ENCODE results near the gene KLHL24.
"Not testable (repeated sequence)": the region's sequence is repeated elsewhere in the genome, so short reads cannot be mapped to it uniquely, and the experiment has no call there.

KLHL24 gene

DNA sequence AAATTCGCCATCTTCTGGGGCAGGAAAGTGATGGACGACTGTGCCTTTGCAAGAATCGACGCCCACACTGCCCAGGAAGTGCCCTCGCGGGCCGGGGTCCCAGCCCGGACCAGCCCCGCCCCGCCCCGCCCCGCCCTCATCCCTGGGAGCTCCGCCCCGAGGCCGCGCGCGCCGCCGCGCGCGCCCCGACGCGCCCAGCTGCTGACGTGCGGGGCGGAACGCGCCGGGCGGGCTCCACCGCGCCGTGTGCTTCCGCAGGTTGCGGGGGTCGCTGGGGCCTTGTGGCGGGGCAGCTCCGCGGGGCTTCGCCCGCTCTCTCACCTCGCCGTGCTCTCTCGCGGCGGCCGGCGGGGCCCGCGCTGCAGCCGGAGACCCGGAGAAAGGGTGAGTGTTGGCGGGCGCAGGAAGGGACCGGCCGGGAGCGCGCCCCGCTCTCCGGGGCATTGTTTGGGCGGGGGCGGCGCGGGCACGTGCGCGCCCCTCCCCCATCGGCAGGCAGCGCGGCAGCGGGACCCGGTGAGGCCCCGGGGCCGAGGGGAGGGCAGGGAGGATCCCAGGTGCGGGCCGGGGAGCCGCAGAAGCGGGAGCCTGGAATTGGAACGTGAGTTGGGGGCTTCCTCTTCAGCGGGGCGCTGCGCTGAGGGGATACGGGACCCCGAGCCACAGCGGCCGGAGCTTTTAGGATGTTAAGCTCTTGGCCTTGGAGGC is 62.3 kb downstream of the KLHL24 start, which contains the start of gene YEATS2:
Gene YEATS2 (plus strand): TSS at position 188 of the 708 bp plus-strand sequence. CDS start 17,366 bp downstream, outside the sequence.
- peak; percentile 98 for DNase-seq (ENCODE audit: low spot score)

DNA sequence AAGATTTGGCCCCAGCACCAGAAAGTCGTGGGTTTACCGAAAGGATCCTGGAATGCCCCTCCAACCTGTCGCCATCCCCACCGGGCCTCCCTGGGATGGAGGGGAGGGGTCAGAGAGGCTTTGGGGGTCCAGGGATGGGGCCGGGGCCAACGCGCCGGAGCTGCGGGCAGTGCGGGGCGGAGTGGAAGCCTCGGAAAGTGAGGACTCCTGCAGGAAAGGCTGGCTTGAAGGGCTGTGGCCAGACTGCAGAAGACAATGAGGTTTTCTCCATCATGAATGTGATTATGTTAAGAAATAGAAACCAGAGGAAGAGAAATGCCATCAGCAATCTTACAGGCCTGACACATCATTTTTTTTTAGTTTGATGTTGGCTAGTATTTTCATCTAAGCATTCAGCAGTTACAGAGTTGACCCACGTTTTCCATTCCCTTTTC is 62.9 kb downstream of the KLHL24 start:
- DNase-seq (ENCODE audit: low spot score), result peak; percentile 60

DNA sequence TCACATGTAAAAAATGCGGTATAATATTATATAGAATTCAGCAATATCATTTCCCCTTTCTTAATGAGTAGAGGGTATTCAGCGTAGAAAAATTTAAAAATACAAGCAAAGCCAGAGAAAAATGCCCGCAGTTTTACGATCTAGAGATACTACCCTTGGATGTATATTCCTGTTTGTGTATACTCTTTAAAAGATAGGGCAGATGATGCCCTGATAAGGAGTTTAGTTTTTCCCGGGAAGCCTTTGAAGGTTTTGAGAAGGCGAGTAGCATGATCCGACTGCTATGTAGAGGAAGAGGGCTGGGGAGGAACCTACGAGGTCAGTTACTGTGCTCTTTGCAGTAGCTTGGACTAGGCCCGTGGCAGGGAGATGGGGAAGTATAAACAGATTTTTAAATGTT is 63.3 kb downstream of the KLHL24 start:
- peak; percentile 33 for DNase-seq (ENCODE audit: low spot score)

DNA sequence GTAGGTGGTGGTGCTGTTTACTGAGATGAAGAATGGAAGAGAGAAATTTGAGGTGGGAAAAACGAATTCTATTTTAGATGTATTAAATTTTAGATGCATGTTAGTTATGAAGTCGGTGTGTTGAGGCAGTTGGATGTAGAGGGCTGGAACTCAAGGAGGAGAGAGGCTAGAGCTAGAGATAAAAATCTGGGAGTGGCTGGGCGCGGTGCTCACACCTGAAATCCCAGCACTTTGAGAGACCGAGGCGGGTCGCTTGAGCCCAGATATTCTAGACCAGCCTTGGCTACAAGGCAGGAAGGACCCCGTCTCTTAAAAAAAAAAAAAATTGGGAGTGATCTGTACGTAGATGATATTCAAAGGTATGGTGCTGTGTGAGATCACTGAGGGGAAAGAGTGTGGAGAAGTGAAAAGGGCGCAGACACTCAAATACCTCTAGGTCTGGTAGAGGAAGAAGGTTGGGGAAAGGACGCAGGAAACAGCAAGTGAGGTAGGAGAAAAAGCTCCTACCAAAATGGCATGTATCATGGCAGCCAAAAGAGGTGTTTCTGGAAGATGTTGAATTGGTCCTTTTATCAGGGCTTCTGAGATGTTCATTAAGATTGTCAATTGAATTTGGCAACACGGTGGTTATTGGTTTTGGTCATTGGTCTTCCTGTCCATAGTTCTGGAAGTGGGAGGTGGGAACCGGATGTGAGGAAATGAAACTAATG is 64.0 kb downstream of the KLHL24 start:
- no peak for DNase-seq (ENCODE audit: low spot score)

DNA sequence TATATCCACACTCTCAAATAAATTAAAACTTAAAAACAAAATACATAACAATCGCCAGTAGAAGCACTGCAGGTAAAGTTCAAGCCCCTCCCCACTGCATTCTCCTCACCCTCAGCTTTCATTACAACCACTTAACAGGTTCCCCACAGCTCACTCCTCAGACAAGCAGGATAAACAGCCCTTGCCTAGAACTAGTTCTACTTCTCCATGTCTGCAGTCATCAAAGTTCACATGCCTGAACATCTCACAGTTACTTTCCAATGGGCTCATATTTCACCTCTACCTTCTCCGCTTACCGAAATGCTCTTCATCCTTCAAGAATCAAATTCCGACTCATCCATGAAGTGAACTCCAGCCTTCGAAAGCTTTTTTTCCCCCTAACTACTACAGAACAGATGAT is 66.3 kb downstream of the KLHL24 start:
- DNase-seq (ENCODE audit: low spot score), result no peak

DNA sequence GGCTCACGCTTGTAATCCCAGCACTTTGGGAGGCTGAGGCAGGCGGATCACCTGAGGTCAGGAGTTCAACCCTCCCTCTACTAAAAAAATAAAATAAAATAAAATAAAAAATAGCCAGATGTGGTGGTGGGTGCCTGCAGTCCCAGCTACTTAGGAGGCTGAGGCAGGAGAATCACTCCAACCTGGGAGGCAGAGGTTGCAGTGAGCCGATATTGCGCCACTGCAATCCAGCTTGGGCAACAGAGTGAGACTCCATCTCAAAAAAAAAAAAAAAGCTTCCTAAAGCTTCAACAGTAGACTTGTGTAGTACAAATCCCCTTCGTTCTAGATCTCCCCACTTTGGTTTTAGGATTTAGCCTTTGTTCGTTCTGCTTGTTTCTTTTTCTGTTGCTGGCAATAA is 68.5 kb downstream of the KLHL24 start:
- DNase-seq (ENCODE audit: low spot score), result not testable (repeated sequence)

DNA sequence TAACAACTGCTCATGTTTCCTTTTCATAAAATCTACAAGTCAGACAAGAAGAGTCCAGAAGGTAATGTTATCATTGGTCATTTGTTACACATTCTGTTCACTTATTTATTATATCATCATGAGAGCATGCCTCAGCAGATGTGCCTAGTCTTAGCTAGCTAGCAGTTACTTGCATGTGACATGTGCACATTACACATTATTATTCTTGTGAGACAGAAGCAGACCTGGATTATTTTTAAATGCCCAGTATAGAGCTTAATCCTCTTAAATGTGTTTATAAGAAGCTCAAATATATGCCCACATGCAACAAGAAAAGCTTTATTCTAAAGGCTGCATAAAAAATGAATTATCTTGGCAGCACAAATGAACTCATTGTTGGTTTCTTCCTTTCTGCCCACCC is 74.8 kb downstream of the KLHL24 start:
- DNase-seq (ENCODE audit: low spot score), result no peak

DNA sequence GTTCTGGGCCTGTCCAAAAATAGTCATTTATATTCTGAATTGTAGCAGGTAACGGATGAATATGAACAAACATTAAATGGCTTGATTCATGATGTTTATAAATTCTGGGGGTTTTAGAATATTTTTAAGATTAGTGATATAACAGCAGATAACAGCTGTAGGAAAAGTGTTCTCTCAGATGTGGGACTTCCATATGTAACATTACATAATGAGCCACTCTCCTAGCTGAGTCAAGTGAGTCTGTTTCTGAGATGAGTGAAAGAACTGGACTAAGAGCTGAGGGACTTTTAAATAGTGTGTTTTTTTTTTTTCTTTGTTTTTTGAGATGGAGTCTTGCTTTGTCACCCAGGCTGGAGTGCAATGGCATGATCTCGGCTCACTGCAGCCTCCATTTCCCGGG is 76.1 kb downstream of the KLHL24 start:
- no peak for DNase-seq (ENCODE audit: low spot score)

DNA sequence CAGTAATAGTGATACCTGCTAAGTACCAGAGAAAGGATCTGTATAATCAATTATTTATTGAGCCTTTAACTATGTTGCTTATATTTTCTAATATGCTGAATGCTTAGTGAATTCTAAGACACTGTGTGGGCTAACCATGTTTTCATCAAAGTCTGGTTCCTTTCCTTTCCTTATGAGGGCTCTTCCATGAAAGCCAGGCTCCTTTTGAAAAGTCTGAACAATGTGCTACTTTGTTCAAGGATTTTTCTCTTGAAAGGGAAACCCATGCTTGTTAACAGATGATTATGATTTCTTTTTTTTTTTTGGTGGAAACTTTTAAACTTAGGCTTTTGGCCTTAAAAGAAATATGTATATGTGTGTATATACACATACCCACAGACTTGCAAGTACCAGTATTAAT is 79.2 kb downstream of the KLHL24 start:
- no peak for DNase-seq (ENCODE audit: low spot score)

DNA sequence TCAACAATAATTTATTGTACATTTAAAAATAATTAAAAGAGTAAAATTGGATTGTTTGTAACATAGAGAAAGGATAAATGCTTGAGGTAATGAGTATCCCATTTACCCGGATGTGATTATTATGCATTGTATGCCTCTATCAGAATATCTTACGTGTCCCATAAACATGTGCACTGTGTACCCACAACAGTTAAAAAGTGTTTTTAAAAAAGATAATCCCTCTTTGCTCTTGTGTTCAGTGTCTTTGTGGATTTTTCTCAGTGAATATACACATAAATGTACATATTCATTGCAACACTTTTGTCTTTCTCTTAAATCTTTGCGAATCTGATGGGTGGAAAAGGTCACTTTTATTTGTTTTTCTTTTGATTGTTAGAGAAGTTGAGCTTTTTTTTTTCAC is 82.6 kb downstream of the KLHL24 start:
- no peak for DNase-seq (ENCODE audit: low spot score)

DNA sequence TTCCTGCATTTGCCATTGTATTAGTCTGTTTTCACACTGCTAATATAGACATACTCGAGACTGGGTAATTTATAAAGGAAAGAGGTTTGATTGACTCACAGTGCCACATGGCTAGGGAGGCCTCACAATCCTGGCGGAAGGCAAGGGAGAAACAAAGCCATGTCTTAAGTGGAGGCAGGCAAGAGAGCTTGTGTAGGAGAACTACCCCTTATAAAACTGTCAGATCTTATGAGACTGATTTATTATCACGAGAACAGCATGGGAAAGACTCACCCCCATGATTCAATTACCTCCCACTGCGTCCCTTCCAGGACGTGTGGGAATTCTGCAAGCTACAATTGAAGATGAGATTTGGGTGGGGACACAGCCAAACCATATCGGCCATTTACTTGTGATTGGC is 90.0 kb downstream of the KLHL24 start:
- DNase-seq (ENCODE audit: low spot score), result no peak

DNA sequence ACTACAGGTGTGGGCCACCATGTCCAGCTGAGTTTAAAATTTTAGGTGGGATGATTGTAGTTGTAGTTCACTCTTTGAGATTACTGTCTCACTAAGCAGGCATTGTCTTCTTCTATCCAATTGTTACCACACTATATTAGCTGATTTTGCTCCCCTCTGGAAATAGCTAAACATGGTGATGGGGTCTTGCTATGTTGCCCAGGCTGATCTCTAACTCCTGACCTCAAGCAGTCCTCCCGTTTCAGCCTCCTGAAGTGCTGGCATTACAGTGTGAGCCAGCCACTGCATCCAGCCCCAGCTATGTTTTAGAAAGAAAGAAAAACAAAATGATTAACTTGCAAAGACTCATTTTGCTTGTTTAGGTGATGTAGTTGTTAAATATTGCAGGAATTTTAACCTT is 92.8 kb downstream of the KLHL24 start:
- no peak for DNase-seq (ENCODE audit: low spot score)

DNA sequence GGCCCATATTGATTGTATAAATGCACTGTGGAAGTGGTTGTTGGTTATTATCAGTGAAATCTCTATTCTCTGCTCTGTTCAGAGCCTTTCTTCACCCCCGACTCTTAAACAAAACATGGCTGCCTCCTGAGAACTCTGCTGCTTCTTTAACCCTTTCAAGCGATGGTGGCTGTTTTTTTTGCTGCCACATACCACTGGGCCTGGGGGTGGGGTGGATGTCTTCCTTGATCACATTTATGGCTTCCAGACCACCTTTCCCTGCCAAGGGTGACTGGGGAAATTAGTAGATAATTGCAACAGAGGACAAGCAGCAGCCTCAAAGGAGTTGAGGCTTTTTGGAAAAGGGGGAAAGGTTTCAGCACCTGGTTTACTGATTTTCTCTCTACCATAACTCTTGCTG is 94.9 kb downstream of the KLHL24 start:
- DNase-seq (ENCODE audit: low spot score), result no peak

DNA sequence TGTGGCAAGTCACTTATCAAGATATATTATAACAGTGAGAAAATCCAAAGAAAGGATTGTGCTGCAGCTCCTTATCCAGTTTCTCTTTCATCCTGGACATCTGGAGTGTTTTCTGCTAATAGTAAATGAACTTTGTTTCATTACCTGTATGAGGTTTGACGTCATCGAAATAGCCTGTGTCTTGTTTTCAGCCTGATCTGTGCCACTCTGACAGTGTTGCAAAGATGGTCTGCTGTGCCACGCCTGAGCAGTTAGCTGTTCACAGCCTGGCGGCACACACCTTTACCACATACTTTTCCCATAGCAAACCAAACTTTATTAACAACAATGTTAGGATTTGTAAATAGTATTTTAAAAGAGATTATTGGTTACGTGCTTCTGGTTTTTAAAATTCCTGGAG is 96.2 kb downstream of the KLHL24 start:
- DNase-seq (ENCODE audit: low spot score), result no peak

DNA sequence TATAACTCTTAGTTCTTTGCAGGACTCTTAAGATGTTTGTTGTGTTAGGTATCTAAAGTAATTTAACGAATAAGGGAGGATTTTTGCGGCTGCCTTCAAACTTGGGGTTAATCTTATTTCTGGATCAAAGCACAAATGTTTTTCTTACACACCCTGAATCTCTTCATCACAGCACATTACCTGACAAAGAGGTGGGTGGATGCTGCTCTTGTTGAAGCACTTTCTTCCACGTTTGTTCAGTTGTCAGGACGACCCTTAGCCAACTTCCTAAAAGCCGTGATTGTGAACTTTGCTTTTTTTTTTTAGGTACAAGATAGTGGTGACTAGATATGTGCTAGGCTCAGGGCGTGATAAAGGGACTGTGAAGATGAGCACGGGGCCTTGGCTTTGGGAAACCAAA is 98.1 kb downstream of the KLHL24 start:
- DNase-seq (ENCODE audit: low spot score), result no peak
